ENCODE data around the gene C1orf167.

The C1orf167 gene

GRCh38 chr1:11782127-11782708 lies 20.2 kb downstream of the C1orf167 start:
- in situ Hi-C loops (cut with MboI; ENCODE audit: low sequenced_read_pairs) = no loop called here

DNA sequence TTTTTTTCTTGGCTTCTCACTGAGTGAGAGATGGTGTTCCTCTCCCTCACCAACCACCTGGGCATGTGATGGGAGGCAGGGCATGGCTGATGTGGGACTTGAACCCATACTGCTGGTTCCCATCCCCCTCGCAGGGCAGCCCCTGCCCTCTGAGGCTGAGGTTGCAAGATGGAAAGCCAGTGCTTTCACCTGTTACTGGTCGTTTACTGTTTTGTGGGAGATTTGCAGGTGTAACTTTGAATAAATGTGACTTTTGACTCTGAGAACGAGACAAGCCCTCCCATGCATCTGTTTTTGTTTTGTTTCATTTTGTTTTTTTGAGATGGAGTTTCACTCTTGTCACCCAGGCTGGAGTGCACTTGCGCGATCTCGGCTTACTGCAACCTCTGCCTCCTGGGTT lies 21.6 kb downstream of the C1orf167 start:
- in situ Hi-C loops (cut with MboI; ENCODE audit: low sequenced_read_pairs) = no loop called here

DNA sequence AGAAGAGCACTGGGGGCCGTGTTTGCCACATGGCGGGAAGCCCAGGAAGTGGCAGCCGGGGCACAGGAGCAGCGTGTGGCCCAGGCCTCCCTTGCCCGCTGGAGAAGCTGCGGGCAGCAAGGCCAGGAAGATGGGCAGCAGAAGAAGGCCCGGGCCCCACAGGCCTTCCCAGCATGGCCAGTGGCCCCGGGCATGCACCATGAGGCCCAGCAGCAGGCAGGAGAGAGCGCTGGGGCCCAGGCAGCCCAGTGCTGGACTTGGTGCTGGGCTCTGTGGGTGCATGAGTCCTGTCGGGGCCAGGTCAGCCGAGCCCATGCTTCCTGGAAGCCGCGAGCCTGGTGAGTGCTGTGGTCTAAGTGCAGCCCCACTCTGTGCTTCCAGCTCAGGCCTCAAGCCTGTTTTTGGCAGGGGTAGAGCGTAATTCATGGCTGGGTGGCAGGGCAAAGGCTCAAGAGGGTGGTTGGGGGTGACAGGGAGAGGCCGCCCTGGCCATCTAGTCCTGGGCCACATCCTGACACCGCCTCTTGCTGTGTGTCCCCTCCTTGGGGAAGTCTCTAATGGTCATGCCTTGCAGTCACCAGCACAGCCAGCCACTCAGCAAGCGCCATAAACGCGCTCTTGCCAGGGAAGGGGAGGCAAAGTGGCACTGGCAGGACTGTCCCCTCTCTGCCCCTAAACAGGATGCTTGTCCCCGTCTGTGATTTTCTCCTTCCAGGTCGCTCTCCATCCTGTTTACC lies 22.4 kb downstream of the C1orf167 start:
- in situ Hi-C loops (cut with MboI; ENCODE audit: low sequenced_read_pairs) = no loop called here

DNA sequence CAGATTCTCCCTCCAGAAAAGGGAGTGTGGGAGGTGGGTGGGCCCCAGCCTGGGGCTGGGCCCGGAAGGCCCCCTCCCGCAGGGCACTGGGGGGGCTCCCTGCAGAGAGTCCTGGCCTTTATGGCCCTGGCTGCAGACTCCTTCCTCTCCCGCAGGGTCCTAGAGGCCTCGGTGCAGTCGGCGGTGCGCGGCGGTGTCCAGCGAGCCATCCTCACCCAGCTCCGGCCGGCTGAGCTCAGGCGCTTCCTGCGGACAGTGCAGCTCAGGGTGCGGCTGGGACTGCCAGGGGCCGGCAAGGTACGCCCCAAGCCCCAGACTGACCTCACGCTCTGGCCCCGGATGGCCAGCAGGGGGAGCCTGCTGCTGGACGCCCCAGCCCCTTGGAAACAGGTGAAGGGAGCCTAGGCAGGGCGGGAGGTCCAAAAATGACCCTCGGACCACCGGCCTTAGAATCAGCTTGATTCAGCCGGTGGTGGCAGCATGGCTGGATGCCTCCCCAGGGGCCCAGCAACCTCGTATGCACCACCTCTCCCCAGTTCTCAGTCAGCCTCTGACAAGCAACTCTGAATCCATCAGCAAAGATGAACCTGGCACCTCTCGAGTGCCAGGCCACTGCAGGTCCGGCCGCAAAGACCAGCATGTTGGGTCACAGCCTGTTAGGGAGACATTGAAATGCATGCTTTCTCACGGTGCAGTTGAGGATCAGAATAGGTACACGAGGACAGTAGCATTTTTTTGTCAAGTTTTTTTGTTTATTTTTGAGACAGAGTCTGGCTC lies 23.2 kb downstream of the C1orf167 start:
- in situ Hi-C loops (cut with MboI; ENCODE audit: low sequenced_read_pairs) = no loop called here

DNA sequence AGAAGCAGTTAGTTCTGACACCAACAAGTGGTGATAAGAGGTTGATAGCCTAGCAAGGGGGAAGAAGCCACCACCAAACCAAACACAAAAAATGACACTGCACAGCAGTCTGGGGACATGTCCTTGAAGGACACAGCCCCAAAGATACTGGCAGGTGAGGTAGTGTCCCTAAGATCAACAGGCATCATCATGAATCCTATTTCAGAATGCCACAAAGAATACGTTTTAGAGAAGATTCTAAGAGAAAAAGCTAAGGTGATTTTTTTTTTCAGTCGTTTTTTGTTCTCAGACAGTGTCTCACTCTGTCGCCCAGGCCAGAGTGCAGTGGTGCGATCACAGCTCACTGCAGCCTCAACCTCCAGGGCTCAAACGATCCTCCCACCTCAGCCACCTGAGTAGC lies 24.2 kb downstream of the C1orf167 start:
- in situ Hi-C loops (cut with MboI; ENCODE audit: low sequenced_read_pairs) = no loop called here

GRCh38 chr1:11787251-11787803 lies 25.3 kb downstream of the C1orf167 start:
- in situ Hi-C loops (cut with MboI; ENCODE audit: low sequenced_read_pairs) = no loop called here

GRCh38 chr1:11787804-11788436 lies 25.9 kb downstream of the C1orf167 start:
- in situ Hi-C loops (cut with MboI; ENCODE audit: low sequenced_read_pairs) = no loop called here

GRCh38 chr1:11788549-11789053 lies 26.6 kb downstream of the C1orf167 start:
- in situ Hi-C loops (cut with MboI; ENCODE audit: low sequenced_read_pairs) = no loop called here

DNA sequence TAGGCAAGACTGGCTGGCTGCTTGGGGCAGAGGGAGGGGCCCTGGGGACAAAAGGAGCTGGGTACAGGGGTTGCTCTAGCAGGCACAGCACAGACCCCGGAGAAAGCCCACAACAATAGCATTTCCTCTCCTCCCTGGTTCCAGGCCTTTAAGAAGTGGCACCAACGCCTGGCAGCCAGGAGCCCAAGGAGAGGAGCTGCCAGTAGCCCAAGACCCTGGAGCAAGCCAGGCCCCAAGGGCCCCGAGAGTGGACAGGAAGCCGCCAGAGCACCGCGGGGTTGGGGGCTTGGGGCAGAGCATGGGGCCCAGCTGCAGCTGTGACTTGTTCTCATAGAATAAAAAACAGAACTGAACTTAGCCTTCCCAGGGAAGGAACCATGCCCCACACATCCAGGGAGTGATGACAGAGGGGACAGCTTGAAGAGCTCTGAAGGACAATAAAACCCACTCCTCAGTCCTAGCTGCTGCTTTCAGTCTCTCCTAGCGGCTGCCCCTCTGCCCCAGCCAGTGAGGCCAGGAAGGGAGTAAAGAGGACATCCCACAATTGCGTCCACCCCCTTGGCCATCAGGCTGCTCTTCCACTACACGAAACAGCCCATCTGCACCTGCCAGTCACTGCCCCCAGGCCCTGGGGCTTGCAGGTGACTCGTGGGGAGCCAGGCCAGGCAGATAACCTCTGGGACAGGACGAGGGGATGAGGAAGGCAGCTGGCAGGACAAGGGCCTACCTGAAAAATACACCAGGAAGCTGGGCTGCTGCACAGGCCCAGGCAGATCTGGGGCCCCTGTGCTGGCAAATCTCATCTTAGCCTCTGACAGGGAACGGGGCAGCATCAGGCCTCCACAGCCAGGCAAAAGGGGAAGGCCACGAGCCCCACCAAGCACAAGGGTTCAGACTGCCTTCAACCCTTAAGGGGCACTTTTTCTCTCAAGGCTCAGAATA lies 27.4 kb downstream of the C1orf167 start:
- in situ Hi-C loops (cut with MboI; ENCODE audit: low sequenced_read_pairs) = no loop called here

DNA sequence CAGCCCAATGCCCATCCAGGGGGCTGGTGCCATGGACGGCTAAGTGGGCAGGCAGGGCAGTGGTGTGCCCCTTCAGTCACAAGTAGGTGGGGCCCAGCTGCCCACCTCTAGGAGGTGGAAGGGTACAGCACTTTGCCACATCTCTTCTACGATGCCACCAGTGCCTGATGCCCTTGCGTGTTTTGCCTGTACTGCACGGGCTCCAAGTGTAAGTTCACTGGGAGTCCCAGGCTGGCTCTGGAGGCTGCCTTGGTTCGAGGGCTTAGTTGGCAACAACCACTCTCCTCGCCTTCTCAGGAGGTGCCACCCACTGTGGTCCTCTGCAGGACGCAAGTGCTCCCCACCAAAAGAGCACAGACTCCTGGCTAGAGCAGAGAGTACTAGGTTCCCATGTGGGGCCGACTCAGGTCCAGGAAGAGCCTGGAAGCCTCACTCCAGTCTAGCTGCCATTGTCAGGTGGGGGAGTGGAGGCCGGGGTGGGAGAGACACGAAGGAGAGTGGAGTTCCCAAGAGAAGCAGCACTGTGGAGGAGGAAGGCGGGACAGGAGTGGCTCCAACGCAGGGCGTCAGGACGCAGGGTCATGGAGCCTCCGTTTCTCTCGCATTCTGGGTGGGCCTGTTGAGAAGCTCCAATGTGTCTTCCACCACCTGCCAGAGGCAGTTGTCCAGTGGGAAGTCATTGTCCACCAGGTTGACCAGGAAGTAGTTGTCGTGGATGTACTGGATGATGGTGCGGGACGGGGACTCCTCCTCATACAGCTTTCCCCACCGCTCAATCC lies 28.3 kb downstream of the C1orf167 start:
- in situ Hi-C loops (cut with MboI; ENCODE audit: low sequenced_read_pairs) = no loop called here

DNA sequence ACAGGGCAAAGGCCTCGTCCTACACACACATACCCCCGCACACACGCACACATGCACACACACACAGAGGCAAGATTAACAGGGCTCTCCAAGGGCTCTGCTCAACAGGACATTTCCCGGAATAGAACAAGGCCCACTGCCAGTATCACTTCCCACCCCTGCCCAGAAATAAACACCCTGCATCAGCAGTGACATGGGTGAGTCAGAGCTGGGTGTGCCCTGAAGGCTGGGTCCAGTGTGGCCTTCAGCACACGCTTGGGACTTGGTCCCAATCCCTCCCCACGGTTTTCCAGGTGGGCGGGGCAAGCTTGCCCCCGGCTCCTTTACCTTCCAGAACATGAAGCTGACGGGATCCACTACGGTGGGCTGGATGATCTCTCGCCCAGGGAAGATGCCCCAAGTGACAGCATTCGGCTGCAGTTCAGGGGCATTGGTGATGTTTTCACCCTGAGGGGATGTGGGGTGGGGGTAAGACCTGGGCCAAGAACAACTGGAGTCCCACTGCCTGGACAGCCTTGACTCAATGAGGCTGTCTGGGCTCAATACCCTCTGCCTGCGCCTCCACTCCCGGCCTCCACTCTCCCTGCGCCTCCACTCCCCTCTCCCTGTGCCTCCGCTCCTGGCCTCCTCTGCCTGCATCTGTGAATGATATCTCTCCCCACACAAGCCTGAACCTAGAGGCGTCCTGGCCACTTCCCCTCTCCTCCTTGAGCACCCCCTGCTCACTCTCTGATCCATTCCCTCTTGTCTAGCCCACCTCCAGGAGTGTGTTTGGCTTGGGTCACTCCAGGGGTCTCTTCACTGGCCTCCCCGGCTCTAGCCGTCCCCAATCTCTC lies 29.1 kb downstream of the C1orf167 start:
- in situ Hi-C loops (cut with MboI; ENCODE audit: low sequenced_read_pairs) = no loop called here

GRCh38 chr1:11792106-11792505 lies 30.1 kb downstream of the C1orf167 start:
- in situ Hi-C loops (cut with MboI; ENCODE audit: low sequenced_read_pairs) = no loop called here

GRCh38 chr1:11793819-11794218 lies 31.8 kb downstream of the C1orf167 start:
- in situ Hi-C loops (cut with MboI; ENCODE audit: low sequenced_read_pairs) = no loop called here

DNA sequence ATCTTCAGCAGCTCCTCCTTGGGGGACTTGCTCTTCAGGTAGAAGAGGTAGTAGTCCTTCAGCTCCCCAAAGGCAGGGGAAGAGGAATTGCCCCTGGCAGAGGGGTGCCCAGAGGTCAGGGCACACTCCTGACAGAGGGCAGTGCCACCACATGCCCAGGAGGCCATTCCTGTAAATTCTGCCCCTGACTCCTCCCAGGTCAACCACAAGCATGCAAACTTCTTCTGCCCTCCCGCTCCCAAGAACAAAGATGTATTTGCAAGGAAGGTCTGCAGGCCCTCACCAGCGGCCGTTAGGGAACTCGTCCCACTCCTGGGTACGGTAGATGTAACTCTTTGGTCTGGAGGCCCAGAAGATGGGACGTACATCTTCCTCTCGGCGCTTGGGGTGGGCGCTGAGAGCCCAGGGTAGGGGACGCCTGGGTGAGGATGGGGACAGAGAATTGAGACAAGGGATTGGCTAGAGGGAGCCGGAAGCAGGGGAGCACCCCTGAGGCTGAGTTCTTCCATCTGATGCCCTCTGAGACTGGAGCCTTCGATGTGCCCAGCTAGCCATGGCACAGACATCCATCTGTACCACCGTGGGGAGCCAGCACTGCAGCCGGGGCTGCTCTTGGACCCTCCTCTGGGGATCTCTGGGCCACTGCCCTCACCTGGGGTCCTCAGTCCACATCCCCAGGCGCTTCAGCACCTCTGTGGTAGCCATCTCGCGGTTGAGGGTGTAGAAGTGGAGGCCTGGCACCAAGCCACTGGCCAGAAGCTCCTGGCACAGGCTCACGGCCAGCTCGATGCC lies 32.6 kb downstream of the C1orf167 start:
- in situ Hi-C loops (cut with MboI; ENCODE audit: low sequenced_read_pairs) = no loop called here

DNA sequence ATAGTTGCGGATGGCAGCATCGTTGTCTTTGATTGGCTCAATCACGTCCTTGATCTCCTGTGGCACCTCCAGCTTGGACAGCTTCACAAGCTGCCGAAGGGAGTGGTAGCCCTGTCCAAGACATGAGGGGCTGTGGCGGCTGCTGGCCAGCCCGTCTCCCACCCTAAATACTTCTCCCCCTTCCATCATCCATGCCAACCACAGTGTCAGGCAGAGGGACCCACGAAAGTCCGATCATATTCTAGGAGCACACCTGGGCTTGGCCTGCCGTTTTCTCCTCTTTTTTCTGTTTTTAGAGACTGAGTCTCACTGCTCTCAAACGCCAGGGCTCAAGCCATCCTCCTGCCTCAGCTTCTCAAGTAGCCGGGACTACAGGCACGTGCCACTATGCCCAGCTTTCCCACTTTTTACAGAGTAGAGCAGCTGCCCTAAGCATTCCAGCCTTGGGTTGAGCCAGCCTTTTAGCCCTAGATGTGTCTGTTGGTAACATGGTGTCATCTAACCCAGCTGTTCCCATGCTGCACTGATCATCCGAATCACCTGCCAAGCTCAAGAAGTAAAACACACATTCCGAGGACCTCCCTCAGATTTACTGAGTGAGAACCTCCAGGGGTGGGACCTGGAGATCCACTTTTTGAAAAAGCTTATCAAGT lies 33.4 kb downstream of the C1orf167 start:
- in situ Hi-C loops (cut with MboI; ENCODE audit: low sequenced_read_pairs) = no loop called here

GRCh38 chr1:11796036-11796828 lies 34.2 kb downstream of the C1orf167 start:
- in situ Hi-C loops (cut with MboI; ENCODE audit: low sequenced_read_pairs) = no loop called here

Measured in HL-60/S4 treated with phorbol 12-myristate 13-acetate at 8.2 ng/mL for 4 days and 3 days (cell line).